Activated T-cell treated with anti-CD3 and anti-CD28 coated beads, Interleukin-2, amount 50 U/mL, for 72 hours (primary cell): ENCODE measurements around the gene IZUMO3. TPM values are rescaled to one million over a fixed set of nuclear protein-coding genes. Genes with fewer than 3 reads are reported as not detected.
"Not testable (repeated sequence)": the region's sequence is repeated elsewhere in the genome, so short reads cannot be mapped to it uniquely, and the experiment has no call there.

Experiments used
- ATAC-seq, 2 donors: fragments of 150-1000 bp; cut with Tn5 transposase; replicated peaks in 1 of 2; 2 replicates each; pipeline ENCODE4 v1.10.0; 2021; ENCODE audit warnings: moderate library complexity in 2 of 2, mild to moderate bottlenecking in 1 of 2
- DNase-seq, 2 donors: peaks; one replicate each; pipeline ENCODE4 v3.0.0; 2021 to 2022; ENCODE audit warnings: mixed read lengths in 1 of 2
- H3K27ac Mint-ChIP-seq: one replicate; pipeline ENCODE4 v1.8.0; 2022; ENCODE audit warnings: mild to moderate bottlenecking, moderate library complexity, mixed read lengths
- H3K27me3 Mint-ChIP-seq: one replicate; pipeline ENCODE4 v1.8.0; 2022; ENCODE audit warnings: low read depth, mixed read lengths
- H3K36me3 Mint-ChIP-seq, 2 donors: one replicate each; pipeline ENCODE4 v1.8.0; 2022; ENCODE audit warnings: mixed read lengths in 2 of 2, mild to moderate bottlenecking in 1 of 2; ENCODE audit not compliant: insufficient read depth in 2 of 2
- H3K4me1 Mint-ChIP-seq: one replicate; pipeline ENCODE4 v1.8.0; 2022; ENCODE audit warnings: low read depth, mixed read lengths
- H3K4me3 Mint-ChIP-seq, 2 donors: one replicate each; pipeline ENCODE4 v1.8.0; 2022; ENCODE audit warnings: mild to moderate bottlenecking in 2 of 2, mixed read lengths in 2 of 2, moderate library complexity in 2 of 2
- H3K9me3 Mint-ChIP-seq, 2 donors: one replicate each; pipeline ENCODE4 v1.8.0; 2022; ENCODE audit warnings: mixed read lengths in 2 of 2
- total RNA-seq, 2 donors: library from RNA; stranded (reverse); gene quantifications; one replicate each; pipeline ENCODE4 v1.2.3, GENCODE V29; 2022

The IZUMO3 gene, protein sequence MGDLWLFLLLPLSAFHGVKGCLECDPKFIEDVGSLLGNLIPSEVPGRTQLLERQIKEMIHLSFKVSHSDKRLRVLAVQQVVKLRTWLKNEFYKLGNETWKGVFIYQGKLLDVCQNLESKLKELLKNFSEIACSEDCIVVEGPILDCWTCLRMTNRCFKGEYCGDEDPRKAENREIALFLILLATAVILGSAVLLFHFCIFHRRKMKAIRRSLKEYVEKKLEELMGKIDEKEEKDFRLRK
- not detected for total RNA-seq

DNA sequence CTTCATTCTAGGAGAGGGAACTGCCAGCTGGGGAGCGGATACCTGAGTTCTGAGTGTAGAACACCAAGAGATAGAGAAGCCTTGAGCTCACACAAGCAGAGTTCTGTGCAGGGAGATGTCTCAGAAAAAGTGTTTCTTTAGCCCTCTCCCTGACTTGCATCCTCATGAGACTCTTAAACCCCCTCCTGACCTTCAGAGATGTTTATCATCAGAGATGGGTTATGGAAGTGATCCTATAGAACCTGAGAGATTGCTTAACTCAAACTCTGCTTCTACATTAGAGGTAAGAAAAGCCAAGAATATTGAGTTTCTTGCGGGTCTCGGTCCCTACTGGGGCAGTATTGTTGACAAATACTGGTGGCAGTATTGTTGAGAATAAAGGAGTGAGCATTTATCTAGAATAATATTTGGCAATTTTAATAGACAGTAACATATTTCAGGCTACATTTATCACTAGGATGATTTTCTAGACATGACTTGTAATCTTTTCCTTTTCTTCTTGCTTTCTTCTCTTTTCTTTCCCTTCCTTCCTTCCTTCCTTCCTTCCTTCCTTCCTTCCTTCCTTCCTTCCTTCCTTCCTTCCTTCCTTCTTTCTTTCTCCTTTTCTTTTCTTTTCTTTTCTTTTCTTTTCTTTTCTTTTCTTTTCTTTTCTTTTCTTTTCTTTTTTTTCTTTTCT lies at the start of gene IZUMO3:
Gene IZUMO3 (minus strand): TSS at position 51 of the 676 bp plus-strand sequence. CDS start 248 bp downstream, outside the sequence.
- H3K27me3 Mint-ChIP-seq, result no peaks in the 10 kb centered on the region
- no peaks in the 10 kb centered on the region for H3K4me1 Mint-ChIP-seq
- H3K4me3 Mint-ChIP-seq, result no peak within 1 kb of the TSS
- H3K9me3 Mint-ChIP-seq, result peaks cover 1 to 11% of the 10 kb centered on the region in 2 donors
- DNase-seq, result no peak
- no peak within 1 kb of the TSS for H3K27ac Mint-ChIP-seq
- ATAC-seq, result no peak
- no peaks in the 10 kb centered on the region for H3K36me3 Mint-ChIP-seq

DNA sequence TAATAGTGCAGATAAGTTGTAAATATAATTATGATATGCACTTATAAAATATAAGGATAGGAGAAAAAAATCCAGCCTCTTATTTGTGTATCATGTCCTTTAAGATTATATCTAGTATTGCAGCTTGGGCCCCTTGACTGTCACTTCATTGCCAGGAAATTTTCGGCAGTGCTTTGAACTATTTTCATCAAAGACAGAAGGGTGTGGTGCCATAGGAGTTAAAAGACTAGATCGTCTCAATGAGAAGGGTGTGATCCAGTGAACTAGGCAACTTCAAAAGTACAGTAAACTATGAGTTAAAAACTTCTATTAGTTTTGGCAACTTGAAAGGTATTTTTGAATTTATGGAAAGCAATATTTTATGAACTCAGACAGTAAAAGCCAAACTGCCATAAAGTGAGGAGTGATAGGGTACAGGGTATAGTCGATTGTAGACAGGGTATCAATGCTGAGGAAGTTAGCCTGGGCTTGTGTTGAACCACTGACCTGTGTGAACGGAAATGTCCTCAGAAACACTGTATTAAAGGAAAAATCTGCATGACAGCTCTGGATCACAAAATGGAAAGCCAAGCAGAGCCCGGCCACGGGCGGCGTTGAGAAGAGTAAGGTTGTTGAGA lies 48.6 kb upstream of the IZUMO3 start:
- DNase-seq, result no peak
- Mint-ChIP-seq H3K4me3 (no peak overlapping the region), H3K27ac (no peak overlapping the region), H3K36me3 (peaks cover 0 to 5% of the 10 kb centered on the region in 2 donors), H3K9me3 (peaks cover 4 to 11% of the 10 kb centered on the region in 2 donors), H3K27me3 (no peaks in the 10 kb centered on the region), H3K4me1 (no peaks in the 10 kb centered on the region)
- ATAC-seq, result no peak

DNA sequence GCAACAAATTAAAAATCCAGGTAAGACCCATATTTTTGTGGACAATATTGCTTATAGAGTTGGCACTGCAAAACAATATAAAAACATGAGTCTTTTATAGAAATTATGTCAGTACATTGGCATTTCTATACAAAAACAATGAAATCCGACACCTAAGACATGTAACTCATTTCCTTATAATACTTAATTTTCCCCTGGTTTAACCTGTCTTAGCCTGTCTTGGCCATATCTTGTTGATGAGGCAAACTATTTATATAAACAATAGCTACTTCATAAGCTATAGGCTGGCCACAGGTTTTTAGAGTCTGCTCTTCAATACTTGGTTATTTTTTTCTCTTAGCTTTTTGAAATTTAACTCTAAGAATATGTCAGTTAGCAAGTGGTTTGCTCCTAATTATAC lies 44.7 kb upstream of the IZUMO3 start:
- Mint-ChIP-seq H3K4me3 (no peak overlapping the region), H3K4me1 (no peaks in the 10 kb centered on the region), H3K27me3 (no peaks in the 10 kb centered on the region), H3K9me3 (peaks cover 2 to 3% of the 10 kb centered on the region in 2 donors), H3K36me3 (no peaks in the 10 kb centered on the region), H3K27ac (no peak overlapping the region)
- DNase-seq (no peak), ATAC-seq (no peak)

DNA sequence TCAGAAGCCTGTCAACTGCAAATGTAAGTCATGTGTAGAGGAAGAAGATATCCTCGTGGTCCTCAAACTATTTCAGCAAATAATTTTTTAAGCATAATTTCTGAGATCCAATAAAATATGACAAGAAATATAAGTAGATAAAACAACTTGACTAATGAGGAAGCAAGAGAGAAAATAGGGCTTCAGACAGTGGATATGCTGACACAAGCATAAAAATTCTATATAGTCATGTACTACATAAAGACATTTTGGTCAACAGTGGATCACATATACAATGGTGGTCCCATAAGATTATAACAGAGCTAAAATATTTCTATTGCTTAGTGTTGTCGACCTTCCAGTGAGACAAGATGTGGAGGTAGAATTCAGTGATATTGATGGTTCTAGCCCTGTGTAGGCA lies 42.2 kb upstream of the IZUMO3 start:
- H3K4me3 Mint-ChIP-seq, result no peak overlapping the region
- DNase-seq, result no peak
- no peak overlapping the region for H3K27ac Mint-ChIP-seq

DNA sequence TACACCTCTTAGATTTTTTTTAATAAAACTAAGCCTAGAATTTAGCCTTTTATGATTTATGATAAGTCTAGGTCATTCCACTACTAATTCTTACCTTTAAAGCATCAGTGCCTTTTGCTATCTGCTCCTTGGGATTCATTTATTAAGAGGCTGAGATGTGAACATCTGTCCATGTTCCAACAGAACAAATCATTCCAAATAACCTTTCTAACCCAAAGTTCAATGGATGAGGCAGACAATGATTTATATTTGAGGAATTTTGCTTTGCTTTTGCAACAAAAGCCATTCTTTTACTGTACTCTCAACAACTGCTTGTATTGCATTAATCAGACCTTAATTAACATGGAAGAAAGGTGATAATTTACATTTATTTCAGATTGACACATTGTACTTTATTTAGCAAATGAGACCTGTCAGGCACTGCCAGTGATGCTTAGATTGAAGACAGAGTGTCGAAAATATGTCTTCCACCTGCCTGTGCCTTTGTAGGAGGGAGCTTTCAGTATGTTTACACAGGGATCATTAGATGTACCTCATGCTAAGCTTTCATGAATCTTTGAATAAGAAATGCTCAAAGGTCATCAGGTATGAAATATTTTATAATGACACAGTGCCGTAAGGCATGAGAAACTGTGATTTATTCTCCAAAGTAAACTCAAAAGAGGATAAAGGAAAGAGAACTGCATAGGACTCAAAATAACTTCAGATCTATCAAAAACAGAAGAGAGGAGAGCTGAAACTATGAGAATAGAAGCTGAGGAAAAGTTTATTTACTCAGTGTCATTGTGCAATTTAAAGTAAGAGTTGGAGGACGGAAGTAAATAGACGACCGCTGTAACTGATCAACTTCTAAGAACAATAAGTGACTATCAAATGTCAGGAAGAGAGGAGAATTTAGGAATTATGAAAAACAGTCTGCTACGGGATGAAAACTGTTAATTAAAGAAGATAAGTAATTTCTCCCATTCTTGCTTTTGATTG lies 36.7 kb upstream of the IZUMO3 start:
- ATAC-seq (no peak), DNase-seq (no peak)
- no peak overlapping the region for H3K27ac Mint-ChIP-seq
- no peaks in the 10 kb centered on the region for H3K27me3 Mint-ChIP-seq
- H3K9me3 Mint-ChIP-seq, result peaks cover 5 to 6% of the 10 kb centered on the region in 2 donors
- no peak overlapping the region for H3K4me3 Mint-ChIP-seq
- H3K4me1 Mint-ChIP-seq, result no peaks in the 10 kb centered on the region
- no peaks in the 10 kb centered on the region for H3K36me3 Mint-ChIP-seq

More for the DNA sequence above, 42.2 kb upstream of the IZUMO3 start:
- Mint-ChIP-seq H3K36me3 (no peaks in the 10 kb centered on the region), H3K4me1 (no peaks in the 10 kb centered on the region), H3K27me3 (no peaks in the 10 kb centered on the region), H3K9me3 (peaks cover 2% of the 10 kb centered on the region in 2 donors)
- ATAC-seq, result no peak

DNA sequence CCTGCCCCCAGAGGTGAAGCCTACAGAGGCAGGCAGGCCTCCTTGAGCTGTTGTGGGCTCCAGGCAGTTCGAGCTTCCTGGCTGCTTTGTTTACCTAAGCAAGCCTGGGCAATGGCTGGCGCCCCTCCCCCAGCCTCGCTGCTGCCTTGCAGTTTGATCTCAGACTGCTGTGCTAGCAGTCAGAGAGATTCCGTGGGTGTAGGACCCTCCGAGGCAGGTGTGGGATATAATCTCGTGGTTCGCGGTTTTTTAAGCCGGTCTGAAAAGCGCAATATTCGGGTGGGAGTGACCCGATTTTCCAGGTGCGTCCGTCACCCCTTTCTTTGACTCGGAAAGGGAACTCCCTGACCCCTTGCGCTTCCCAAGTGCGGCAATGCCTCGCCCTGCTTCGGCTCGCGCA lies 34.3 kb upstream of the IZUMO3 start:
- H3K36me3 Mint-ChIP-seq, H3K4me1 Mint-ChIP-seq, H3K27ac Mint-ChIP-seq, ATAC-seq, H3K9me3 Mint-ChIP-seq, H3K4me3 Mint-ChIP-seq, DNase-seq, H3K27me3 Mint-ChIP-seq: not testable (repeated sequence)

DNA sequence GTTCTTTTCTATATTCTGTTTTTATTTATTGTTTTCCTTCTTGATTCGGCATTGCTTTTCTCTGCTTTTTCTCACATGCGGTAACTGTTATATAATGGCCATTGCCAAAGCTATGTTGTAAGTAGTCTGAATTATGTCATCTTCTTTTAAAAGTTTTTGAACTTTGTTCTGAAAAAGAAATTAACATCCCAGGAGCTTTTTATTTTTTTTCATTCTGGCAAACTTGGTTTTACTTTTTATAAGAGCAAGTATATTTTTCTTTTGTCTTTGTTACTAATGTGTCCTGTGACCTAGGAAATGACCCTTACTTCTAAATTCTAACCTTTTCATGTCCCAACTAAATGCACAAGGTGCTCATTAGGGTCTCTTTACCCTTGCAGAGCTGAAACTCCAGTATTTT lies 26.7 kb upstream of the IZUMO3 start:
- Mint-ChIP-seq H3K9me3 (peaks cover 0 to 7% of the 10 kb centered on the region in 2 donors), H3K27ac (no peak overlapping the region), H3K36me3 (no peaks in the 10 kb centered on the region), H3K4me1 (no peaks in the 10 kb centered on the region), H3K4me3 (no peak overlapping the region), H3K27me3 (no peaks in the 10 kb centered on the region)
- no peak for DNase-seq
- ATAC-seq, result no peak

DNA sequence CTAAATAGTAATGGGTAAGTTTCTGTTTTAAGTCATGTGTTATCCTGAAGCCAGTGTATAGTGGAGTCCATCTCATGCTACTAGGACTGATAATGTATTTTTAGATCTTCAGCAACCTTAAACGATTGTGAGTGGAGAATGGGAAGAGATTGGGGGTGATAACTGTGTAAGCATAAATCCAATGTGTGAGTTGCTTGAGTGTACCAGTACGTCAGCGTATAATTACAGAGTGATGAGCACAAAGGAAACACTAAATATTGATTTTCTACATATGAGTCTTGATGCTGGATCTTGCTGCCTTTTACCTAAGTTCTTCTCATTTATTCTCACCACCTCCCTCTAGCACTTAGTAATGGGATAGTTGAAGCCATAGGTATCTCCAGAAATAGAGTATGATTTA lies 16.3 kb upstream of the IZUMO3 start:
- no peak overlapping the region for H3K27ac Mint-ChIP-seq
- no peaks in the 10 kb centered on the region for H3K27me3 Mint-ChIP-seq
- H3K9me3 Mint-ChIP-seq, result peaks cover 6 to 11% of the 10 kb centered on the region in 2 donors
- no peaks in the 10 kb centered on the region for H3K36me3 Mint-ChIP-seq
- H3K4me3 Mint-ChIP-seq, result no peak overlapping the region
- DNase-seq (no peak), ATAC-seq (no peak)
- H3K4me1 Mint-ChIP-seq, result no peaks in the 10 kb centered on the region

DNA sequence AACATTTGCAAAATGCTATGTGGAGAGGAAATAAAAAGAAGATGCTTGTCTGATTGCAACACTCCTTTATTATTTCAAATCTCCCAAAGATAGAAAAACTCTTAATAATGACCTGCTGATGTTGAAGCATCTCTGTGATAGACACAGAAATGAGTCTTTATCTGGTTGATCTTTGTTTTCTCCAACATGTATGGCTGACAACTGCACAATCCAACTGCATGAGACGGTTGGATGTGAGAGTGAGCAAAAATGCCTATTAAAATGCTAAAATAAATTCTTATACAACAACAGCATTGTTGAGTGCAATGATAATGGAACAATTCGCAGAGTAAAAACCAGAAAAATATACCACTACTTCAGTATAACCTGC lies 7.5 kb upstream of the IZUMO3 start:
- no peaks in the 10 kb centered on the region for H3K27me3 Mint-ChIP-seq
- H3K27ac Mint-ChIP-seq, result no peak overlapping the region
- H3K4me3 Mint-ChIP-seq, result no peak overlapping the region
- no peak for ATAC-seq
- no peaks in the 10 kb centered on the region for H3K36me3 Mint-ChIP-seq
- no peaks in the 10 kb centered on the region for H3K4me1 Mint-ChIP-seq
- H3K9me3 Mint-ChIP-seq, result no peaks in the 10 kb centered on the region
- no peak for DNase-seq

DNA sequence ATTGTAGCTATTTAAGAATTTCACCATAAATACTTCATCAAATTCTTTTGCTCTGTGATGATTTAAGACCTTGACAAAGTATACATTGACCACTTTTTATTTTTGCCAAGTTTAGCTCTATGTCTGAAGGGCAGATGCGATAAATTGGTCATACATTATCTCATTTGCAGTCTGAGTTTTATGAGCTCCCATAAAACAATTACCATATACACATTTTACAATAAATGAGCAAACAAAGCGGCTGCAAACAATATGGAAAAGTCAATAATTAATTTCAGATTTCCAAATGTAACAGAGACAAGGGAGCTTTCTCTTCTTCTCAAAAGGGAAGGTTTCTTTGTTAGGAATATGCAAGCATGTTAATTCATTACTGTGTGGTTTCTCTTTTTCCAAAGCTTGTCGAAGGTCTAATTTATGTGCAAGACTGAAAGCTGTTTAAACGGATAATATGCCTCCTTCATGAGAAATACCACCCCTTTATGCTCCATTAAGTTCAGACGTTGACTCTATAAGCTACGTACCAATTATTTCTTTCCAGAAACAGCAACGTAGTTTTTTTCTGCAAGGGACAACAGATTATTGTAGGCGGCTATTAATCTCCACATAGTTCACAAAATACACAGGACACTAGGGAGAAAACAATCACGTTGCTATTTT lies 7.0 kb upstream of the IZUMO3 start:
- no peak overlapping the region for H3K27ac Mint-ChIP-seq
- no peak for ATAC-seq
- H3K36me3 Mint-ChIP-seq, result no peaks in the 10 kb centered on the region
- no peak for DNase-seq
- no peaks in the 10 kb centered on the region for H3K9me3 Mint-ChIP-seq
- no peaks in the 10 kb centered on the region for H3K27me3 Mint-ChIP-seq
- H3K4me1 Mint-ChIP-seq, result no peaks in the 10 kb centered on the region
- H3K4me3 Mint-ChIP-seq, result no peak overlapping the region

DNA sequence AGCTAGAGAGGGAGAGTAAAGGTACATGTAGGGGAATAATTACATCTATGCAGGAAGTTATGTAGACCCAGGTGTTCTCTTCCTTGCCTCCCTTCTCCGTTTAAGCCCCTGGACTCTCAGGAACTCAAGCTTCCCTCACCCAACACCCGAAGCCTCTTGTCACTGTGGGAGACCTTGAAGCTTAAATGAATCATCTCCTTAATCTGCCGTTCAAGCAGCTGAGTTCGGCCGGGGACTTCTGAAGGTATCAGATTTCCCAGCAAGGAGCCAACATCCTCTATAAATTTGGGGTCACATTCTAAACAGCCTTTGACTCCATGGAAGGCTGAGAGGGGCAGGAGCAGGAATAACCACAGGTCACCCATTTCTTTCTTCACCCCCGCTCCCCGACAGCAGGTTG lies 412 bp downstream of the IZUMO3 start:
- H3K27ac Mint-ChIP-seq, result no peak overlapping the region
- H3K4me1 Mint-ChIP-seq, result no peaks in the 10 kb centered on the region
- no peaks in the 10 kb centered on the region for H3K27me3 Mint-ChIP-seq
- DNase-seq (no peak), ATAC-seq (no peak)
- no peaks in the 10 kb centered on the region for H3K36me3 Mint-ChIP-seq
- peaks cover 1 to 11% of the 10 kb centered on the region in 2 donors for H3K9me3 Mint-ChIP-seq
- no peak overlapping the region for H3K4me3 Mint-ChIP-seq

DNA sequence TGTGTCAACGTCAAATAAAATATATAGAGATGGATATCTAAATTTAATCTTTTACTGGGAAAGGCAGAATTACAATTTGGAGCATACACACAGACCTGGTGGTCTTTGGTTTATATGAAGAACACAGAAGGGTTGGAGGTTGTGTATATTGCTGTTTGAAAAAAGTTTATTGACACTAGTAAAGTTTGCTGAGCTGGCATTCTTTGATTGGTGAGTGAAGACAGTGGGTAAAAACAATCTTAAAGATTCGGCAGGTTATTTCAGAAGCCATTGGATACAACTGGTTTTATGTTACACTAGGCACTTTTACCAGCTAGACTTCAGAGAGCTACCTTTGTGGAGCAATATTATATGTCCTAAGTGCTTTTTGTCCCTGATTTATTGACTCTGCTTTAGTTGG lies 27.2 kb downstream of the IZUMO3 start:
- H3K4me3 Mint-ChIP-seq, result no peak overlapping the region
- no peak for ATAC-seq

More for the DNA sequence above, 27.2 kb downstream of the IZUMO3 start:
- Mint-ChIP-seq H3K27me3 (no peaks in the 10 kb centered on the region), H3K4me1 (no peaks in the 10 kb centered on the region), H3K9me3 (peaks cover 5 to 10% of the 10 kb centered on the region in 2 donors), H3K36me3 (no peaks in the 10 kb centered on the region), H3K27ac (no peak overlapping the region)
- DNase-seq, result no peak
